Trophoblast cell (in vitro differentiated cells and primary cell): ENCODE data around the gene MAEA.
A peak's percentile ranks its signal among the peaks of the same experiment; 100 is the strongest.

Source experiments
- DNase-seq, 2 donors: peaks; one replicate each; pipeline ENCODE4 v3.0.0-alpha.2; 2016
- H2AFZ ChIP-seq: 2 replicates; pipeline ENCODE4 v1.6.1; 2013; ENCODE audit warnings: low read length, moderate library complexity, mild to moderate bottlenecking; ENCODE audit not compliant: insufficient read depth, poor library complexity
- H2AK5ac ChIP-seq: 2 replicates; pipeline ENCODE4 v1.6.1; 2013; ENCODE audit warnings: mild to moderate bottlenecking, low read length
- H2BK120ac ChIP-seq: 2 replicates; pipeline ENCODE4 v1.6.1; 2013; ENCODE audit warnings: low read length, mild to moderate bottlenecking, moderate library complexity; ENCODE audit not compliant: insufficient read depth, poor library complexity
- H2BK12ac ChIP-seq: 2 replicates; pipeline ENCODE4 v1.6.1; 2013; ENCODE audit warnings: mild to moderate bottlenecking, low read length, moderate library complexity
- H2BK5ac ChIP-seq: 2 replicates; pipeline ENCODE4 v1.6.1; 2013; ENCODE audit warnings: low read length, low read depth, moderate library complexity, mild to moderate bottlenecking; ENCODE audit not compliant: poor library complexity
- H3K14ac ChIP-seq: 2 replicates; pipeline ENCODE4 v1.6.1; 2013; ENCODE audit warnings: mild to moderate bottlenecking, low read length
- H3K18ac ChIP-seq: 2 replicates; pipeline ENCODE4 v1.6.1; 2013; ENCODE audit warnings: mild to moderate bottlenecking, low read length
- H3K23ac ChIP-seq: 2 replicates; pipeline ENCODE4 v1.6.1; 2013; ENCODE audit warnings: low read length
- H3K27ac ChIP-seq: 2 replicates; pipeline ENCODE4 v1.5.1; 2013; ENCODE audit warnings: low read depth, mild to moderate bottlenecking, inconsistent platforms, low read length, moderate library complexity
- H3K27me3 ChIP-seq: 2 replicates; pipeline ENCODE4 v1.6.1; 2013; ENCODE audit warnings: inconsistent platforms, mild to moderate bottlenecking, low read length, moderate library complexity; ENCODE audit not compliant: insufficient read depth
- H3K36me3 ChIP-seq, 2 experiments: 1 replicate in 1 of 2; 2 replicates in 1 of 2; pipeline ENCODE4 v1.6.1; 2013; ENCODE audit warnings: low read length in 2 of 2, mild to moderate bottlenecking in 2 of 2, moderate library complexity in 1 of 2; ENCODE audit not compliant: insufficient read depth in 2 of 2, control insufficient read depth in 1 of 2
- H3K4ac ChIP-seq: 2 replicates; pipeline ENCODE4 v1.6.1; 2013; ENCODE audit warnings: low read depth, mild to moderate bottlenecking, low read length, moderate library complexity
- H3K4me1 ChIP-seq, 2 experiments: 1 replicate in 1 of 2; 2 replicates in 1 of 2; pipeline ENCODE4 v1.6.1; 2013; ENCODE audit warnings: low read length in 2 of 2, mild to moderate bottlenecking in 2 of 2, moderate library complexity in 1 of 2; ENCODE audit not compliant: insufficient read depth in 2 of 2, control insufficient read depth in 1 of 2
- H3K4me2 ChIP-seq: 2 replicates; pipeline ENCODE4 v1.6.1; 2013; ENCODE audit warnings: inconsistent platforms, mild to moderate bottlenecking, low read length, moderate library complexity
- H3K4me3 ChIP-seq: 2 replicates; pipeline ENCODE4 v1.5.1; 2013; ENCODE audit warnings: mild to moderate bottlenecking, low read depth, low read length, inconsistent platforms
- H3K79me1 ChIP-seq: one replicate; pipeline ENCODE4 v1.6.1; 2013; ENCODE audit warnings: low read length
- H3K79me2 ChIP-seq: 2 replicates; pipeline ENCODE4 v1.6.1; 2013; ENCODE audit warnings: low read length, mild to moderate bottlenecking; ENCODE audit not compliant: control insufficient read depth, insufficient read depth, poor library complexity
- H3K9ac ChIP-seq: 2 replicates; pipeline ENCODE4 v1.6.1; 2013; ENCODE audit warnings: mild to moderate bottlenecking, low read length
- H3K9me3 ChIP-seq: 2 replicates; pipeline ENCODE4 v1.6.1; 2013; ENCODE audit warnings: low read depth, mild to moderate bottlenecking, control low read depth, inconsistent platforms, low read length; ENCODE audit not compliant: insufficient read depth
- H4K12ac ChIP-seq: 2 replicates; pipeline ENCODE4 v1.6.1; 2013; ENCODE audit warnings: low read depth, mild to moderate bottlenecking, low read length, moderate library complexity
- H4K8ac ChIP-seq: 2 replicates; pipeline ENCODE4 v1.6.1; 2013; ENCODE audit warnings: low read depth, mild to moderate bottlenecking, low read length, moderate library complexity
- H4K91ac ChIP-seq: one replicate; pipeline ENCODE4 v1.6.1; 2013; ENCODE audit warnings: low read depth, mild to moderate bottlenecking, low read length, moderate library complexity
- WGBS: extraction: QIAGEN DNeasy Blood & Tissue Kit; methylation state at CpG from one replicate; pipeline ENCODE4 v1.1.7; 2013; ENCODE audit warnings: missing lambda C conversion rate; ENCODE audit not compliant: insufficient read length, insufficient coverage; ENCODE audit errors: extremely low coverage; 5-methylcytosine and 5-hydroxymethylcytosine counted together

MAEA gene

DNA sequence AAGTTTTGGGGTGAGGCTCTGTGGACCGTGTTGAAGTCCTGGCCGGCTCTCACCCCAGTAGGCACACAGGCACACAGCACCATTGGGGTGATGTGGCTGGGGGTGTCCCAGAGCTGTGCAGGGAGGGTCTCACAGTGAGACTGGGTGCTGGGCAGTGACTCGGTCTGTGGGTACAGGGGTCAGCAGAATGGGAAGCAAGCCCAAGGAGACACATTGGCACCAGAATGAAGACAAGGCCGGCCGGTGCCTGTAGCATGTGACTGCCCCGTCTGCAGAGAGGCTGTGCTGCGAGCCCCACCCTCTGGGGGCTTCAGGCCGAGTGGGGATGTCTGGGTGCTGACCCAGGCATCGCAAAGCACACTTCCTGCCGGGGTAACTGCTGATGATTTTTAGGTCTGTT lies 5.2 kb downstream of the MAEA start:
- no peak overlapping the region for H3K4me2 ChIP-seq

DNA sequence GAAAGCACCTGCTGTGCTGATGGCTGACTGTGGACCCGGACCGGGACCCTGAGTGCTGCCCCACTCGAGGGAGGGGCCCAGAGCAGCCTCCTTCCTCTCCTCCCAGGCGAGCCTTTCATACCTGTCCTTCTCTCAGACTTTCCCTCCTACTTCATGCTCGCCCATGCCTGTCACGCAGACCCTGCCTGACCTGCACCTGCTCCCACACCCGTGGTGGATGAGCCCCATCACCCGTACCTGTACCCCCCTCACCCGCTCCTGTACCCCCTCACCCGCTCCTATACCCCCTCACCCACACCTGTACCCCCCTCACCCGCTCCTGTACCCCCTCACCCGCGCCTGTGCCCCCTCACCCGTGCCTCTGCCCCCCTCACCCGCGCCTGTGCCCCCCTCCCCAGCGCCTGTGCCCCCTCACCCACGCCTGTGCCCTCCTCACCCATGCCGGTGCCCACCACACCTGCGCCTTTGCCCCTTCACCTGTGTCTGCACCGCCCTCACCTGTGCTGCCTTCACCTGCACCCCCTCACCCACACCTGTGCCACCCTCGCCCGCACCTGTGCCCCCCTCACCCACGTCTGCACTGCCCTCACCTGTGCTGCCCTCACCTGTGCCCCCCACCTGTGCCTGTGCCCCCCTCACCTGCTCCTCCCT lies 5.8 kb downstream of the MAEA start:
- no peak overlapping the region for H2BK5ac ChIP-seq
- no peak overlapping the region for H3K4me3 ChIP-seq
- DNase-seq = no peak
- WGBS = 100% methylated on average over 2 of the region's 24 CpGs
- no peak overlapping the region for H3K23ac ChIP-seq
- no peak overlapping the region for H3K14ac ChIP-seq
- no peak overlapping the region for H2AK5ac ChIP-seq
- no peak overlapping the region for H2BK120ac ChIP-seq
- H3K27ac ChIP-seq = no peak overlapping the region
- H4K12ac ChIP-seq = no peak overlapping the region
- no peak overlapping the region for H3K9ac ChIP-seq
- H4K8ac ChIP-seq = no peak overlapping the region
- H3K27me3 ChIP-seq = no peaks in the 10 kb centered on the region
- H2BK12ac ChIP-seq = no peak overlapping the region
- peaks cover 2% of the 10 kb centered on the region for H3K79me1 ChIP-seq
- H3K4me1 ChIP-seq = peaks cover 9 to 11% of the 10 kb centered on the region in 2 experiments
- no peak overlapping the region for H2AFZ ChIP-seq
- peaks cover 38 to 54% of the 10 kb centered on the region in 2 experiments for H3K36me3 ChIP-seq
- H3K4ac ChIP-seq = peak overlapping the region; percentile 86
- H3K18ac ChIP-seq = no peak overlapping the region
- peaks cover 51% of the 10 kb centered on the region for H3K79me2 ChIP-seq
- H3K9me3 ChIP-seq = peaks cover 2% of the 10 kb centered on the region
- H4K91ac ChIP-seq = no peak overlapping the region
- H3K4me2 ChIP-seq = no peak overlapping the region

More for the DNA sequence above, 5.2 kb downstream of the MAEA start:
- peaks cover 7% of the 10 kb centered on the region for H3K79me1 ChIP-seq
- H3K18ac ChIP-seq = no peak overlapping the region
- H2AK5ac ChIP-seq = no peak overlapping the region
- H2AFZ ChIP-seq = no peak overlapping the region
- peak overlapping the region; percentile 71 for H3K4ac ChIP-seq
- no peak overlapping the region for H3K9ac ChIP-seq
- no peak overlapping the region for H2BK120ac ChIP-seq
- peaks cover 33 to 47% of the 10 kb centered on the region in 2 experiments for H3K36me3 ChIP-seq
- H2BK5ac ChIP-seq = no peak overlapping the region
- H3K14ac ChIP-seq = no peak overlapping the region
- H4K12ac ChIP-seq = no peak overlapping the region
- peaks cover 53% of the 10 kb centered on the region for H3K79me2 ChIP-seq
- H3K4me3 ChIP-seq = no peak overlapping the region
- no peak overlapping the region for H4K8ac ChIP-seq
- no peak overlapping the region for H4K91ac ChIP-seq
- no peak overlapping the region for H3K23ac ChIP-seq
- peaks cover 2% of the 10 kb centered on the region for H3K9me3 ChIP-seq
- H3K27ac ChIP-seq = no peak overlapping the region
- no peaks in the 10 kb centered on the region for H3K27me3 ChIP-seq
- peaks cover 9 to 11% of the 10 kb centered on the region in 2 experiments for H3K4me1 ChIP-seq
- H2BK12ac ChIP-seq = no peak overlapping the region
- no peak for DNase-seq
- no CpG with 5 or more reads among the region's 10 CpGs for WGBS

DNA sequence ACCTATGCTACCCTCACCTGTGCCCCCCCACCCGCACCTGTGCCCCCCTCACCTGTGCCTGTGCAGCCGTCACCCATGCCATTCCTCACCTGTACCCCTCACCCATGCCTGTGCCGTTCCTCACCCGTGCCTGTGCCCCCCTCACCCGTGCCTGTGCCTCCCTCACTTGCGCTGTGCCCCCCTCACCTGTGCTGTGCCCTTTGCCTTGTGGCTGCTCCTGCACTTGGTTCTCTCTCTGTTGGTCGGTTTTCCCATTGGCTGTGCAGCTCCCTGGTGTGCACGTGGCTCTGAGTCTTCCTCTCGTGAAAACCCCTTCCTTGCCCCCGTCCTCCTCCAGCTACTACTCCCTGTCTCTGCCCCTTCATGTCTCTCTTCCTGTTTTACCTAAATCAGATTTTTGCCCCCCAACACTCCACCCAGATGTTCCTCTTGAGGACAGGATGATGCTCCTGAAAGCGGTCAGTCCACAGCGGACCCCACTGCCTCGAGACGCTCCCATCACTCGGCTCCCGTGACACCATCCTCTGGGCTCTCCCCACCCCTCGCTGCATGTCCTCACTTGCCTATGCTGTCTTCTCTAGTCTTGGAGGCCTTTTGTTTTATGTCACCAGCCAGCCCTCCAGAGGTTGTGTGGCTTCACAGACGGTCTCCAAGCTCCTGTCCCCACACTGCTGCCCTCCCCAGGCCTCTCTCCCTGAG lies 6.8 kb downstream of the MAEA start:
- H3K79me2 ChIP-seq = peaks cover 42% of the 10 kb centered on the region
- H3K9ac ChIP-seq = no peak overlapping the region
- no peak overlapping the region for H3K27ac ChIP-seq
- H3K14ac ChIP-seq = no peak overlapping the region
- H2AFZ ChIP-seq = no peak overlapping the region
- no peak overlapping the region for H4K91ac ChIP-seq
- H4K12ac ChIP-seq = no peak overlapping the region
- WGBS = no CpG with 5 or more reads among the region's 18 CpGs
- H3K36me3 ChIP-seq = peaks cover 46 to 59% of the 10 kb centered on the region in 2 experiments
- H3K4me1 ChIP-seq = peaks cover 2 to 3% of the 10 kb centered on the region in 2 experiments
- H2AK5ac ChIP-seq = no peak overlapping the region
- H3K4me3 ChIP-seq = no peak overlapping the region
- DNase-seq = no peak
- peaks cover 2% of the 10 kb centered on the region for H3K9me3 ChIP-seq
- H3K79me1 ChIP-seq = no peaks in the 10 kb centered on the region
- H3K27me3 ChIP-seq = no peaks in the 10 kb centered on the region
- no peak overlapping the region for H2BK5ac ChIP-seq
- H4K8ac ChIP-seq = no peak overlapping the region
- H3K23ac ChIP-seq = no peak overlapping the region
- peak overlapping the region; percentile 21 for H3K18ac ChIP-seq
- H2BK12ac ChIP-seq = no peak overlapping the region
- no peak overlapping the region for H2BK120ac ChIP-seq
- H3K4me2 ChIP-seq = no peak overlapping the region
- H3K4ac ChIP-seq = peak overlapping the region; percentile 90

DNA sequence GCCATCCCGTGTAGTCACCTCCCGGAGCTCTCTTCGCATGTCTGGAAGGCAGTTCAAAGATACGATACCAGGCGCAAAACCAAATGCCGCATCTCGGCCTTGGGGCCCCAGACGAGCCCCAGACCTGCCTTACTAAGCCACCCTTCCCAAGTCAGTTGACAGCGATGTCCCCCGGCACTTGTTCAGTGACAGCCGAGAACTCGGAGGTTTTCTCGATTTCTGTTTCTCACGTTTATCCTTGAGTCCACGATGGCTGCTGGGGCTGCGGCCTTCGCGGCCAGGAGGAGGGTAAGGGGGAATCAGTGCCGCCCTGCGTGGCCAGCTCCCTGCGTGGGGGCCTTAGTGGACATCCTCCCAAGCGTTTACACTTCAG lies 7.3 kb downstream of the MAEA start:
- no peak overlapping the region for H2BK120ac ChIP-seq
- no peak overlapping the region for H3K14ac ChIP-seq
- H3K9ac ChIP-seq = no peak overlapping the region
- H3K4me3 ChIP-seq = no peak overlapping the region
- H4K8ac ChIP-seq = no peak overlapping the region
- no peak overlapping the region for H2BK12ac ChIP-seq
- H2AFZ ChIP-seq = no peak overlapping the region
- no peak overlapping the region for H4K91ac ChIP-seq
- no CpG with 5 or more reads among the region's 22 CpGs for WGBS
- peak overlapping the region; percentile 34 for H3K4ac ChIP-seq
- no peak overlapping the region for H4K12ac ChIP-seq
- no peak overlapping the region for H3K4me2 ChIP-seq
- peaks cover 2% of the 10 kb centered on the region for H3K9me3 ChIP-seq
- no peaks in the 10 kb centered on the region for H3K79me1 ChIP-seq
- peaks cover 2 to 3% of the 10 kb centered on the region in 2 experiments for H3K4me1 ChIP-seq
- H3K36me3 ChIP-seq = peaks cover 46 to 59% of the 10 kb centered on the region in 2 experiments
- peaks cover 40% of the 10 kb centered on the region for H3K79me2 ChIP-seq
- no peak overlapping the region for H2BK5ac ChIP-seq
- H3K27me3 ChIP-seq = no peaks in the 10 kb centered on the region
- no peak overlapping the region for H3K27ac ChIP-seq
- H2AK5ac ChIP-seq = no peak overlapping the region
- no peak overlapping the region for H3K18ac ChIP-seq
- no peak overlapping the region for H3K23ac ChIP-seq
- DNase-seq = no peak
